K562 (cell line): ENCODE measurements around the gene KCNH3. TPM values are rescaled to one million over a fixed set of nuclear protein-coding genes. Genes with fewer than 3 reads are reported as not detected.

Source experiments
- ATAC-seq: fragments of 200-7000 bp; cut with Tn5 transposase; 3 replicates; pipeline ENCODE4 v1.9.1; 2020; ENCODE audit warnings: moderate library complexity
- BruUV-seq: library from RNA; stranded (reverse); fragments of 400-500 nt; replicated peaks from 2 replicates; lab custom pipeline; 2021; lab: Mats Ljungman, UMichigan
- CTCF ChIA-PET: fragments of 300-600 bp; formaldehyde crosslinking; extraction: SDS; loops from one replicate; lab custom pipeline; 2021; ENCODE audit warnings: low intra/inter-chr PET ratio; lab: Yijun Ruan, JAX
- POLR2A ChIA-PET: fragments of 300-600, 350-650 bp; sonication (Branson Sonifier 250); formaldehyde crosslinking; extraction: SDS; loops from one replicate; lab custom pipeline; 2021; ENCODE audit warnings: antibody characterized with exemption, inconsistent platforms; lab: Yijun Ruan, JAX
- DNase-seq, 4 experiments: peaks; one replicate each; pipeline versions ENCODE4 v3.0.0 to v3.0.0-alpha.2; 2011 to 2018; ENCODE audit warnings: low spot score in 3 of 4, mixed read lengths in 3 of 4; ENCODE audit errors: extremely low read depth in 1 of 4
- FAIRE-seq: peaks from 2 replicates; lab custom pipeline; 2011; peaks lifted over from hg19 to GRCh38; lab: Jason Lieb, UNC
- H2AFZ ChIP-seq: 2 replicates; pipeline ENCODE4 v1.6.0; 2011; ENCODE audit warnings: low read depth, low read length, control low read depth, inconsistent platforms
- H3K27ac ChIP-seq: fragments of 200-600 bp; 3 replicates; pipeline ENCODE4 v1.8.0; 2011; ENCODE audit warnings: low read depth, mild to moderate bottlenecking, control low read depth, inconsistent platforms, low read length, moderate library complexity, mixed read lengths; ENCODE audit errors: extremely low read depth
- H3K27me3 ChIP-seq, 2 experiments: fragments of 300-600 bp in 1 of 2; 2 replicates in 1 of 2; 3 replicates in 1 of 2; pipeline versions ENCODE4 v1.6.0 to v1.8.0; 2011; ENCODE audit warnings: inconsistent platforms in 2 of 2, low read length in 2 of 2, mild to moderate bottlenecking in 1 of 2, mixed read lengths in 1 of 2, moderate library complexity in 1 of 2; ENCODE audit not compliant: control insufficient read depth in 2 of 2, insufficient read depth in 2 of 2
- H3K36me3 ChIP-seq: fragments of 300-600 bp; 3 replicates; pipeline ENCODE4 v1.8.0; 2011; ENCODE audit warnings: mild to moderate bottlenecking, low read length, inconsistent platforms; ENCODE audit not compliant: control insufficient read depth, insufficient read depth
- H3K4me1 ChIP-seq, 2 experiments: fragments of 200-600 bp in 1 of 2; replicated peaks in 1 of 2; 2 replicates in 1 of 2; 3 replicates in 1 of 2; pipeline versions ENCODE4 v1.5.1 to v1.8.0; 2011; ENCODE audit warnings: inconsistent platforms in 2 of 2, low read length in 2 of 2, mild to moderate bottlenecking in 1 of 2, mixed read lengths in 1 of 2, moderate library complexity in 1 of 2; ENCODE audit not compliant: control insufficient read depth in 2 of 2, insufficient read depth in 2 of 2
- H3K4me2 ChIP-seq: 2 replicates; pipeline ENCODE4 v1.6.1; 2011; ENCODE audit warnings: low read length, control low read depth, inconsistent platforms, mixed read lengths; ENCODE audit not compliant: insufficient read depth
- H3K4me3 ChIP-seq: fragments of 200-600 bp; sonication (generic), shearing (Covaris generic); 2 replicates; pipeline ENCODE4 v1.5.1; 2016; ENCODE audit warnings: control low read depth, inconsistent platforms
- H3K79me2 ChIP-seq: fragments of 200-600 bp; 3 replicates; pipeline ENCODE4 v1.8.0; 2011; ENCODE audit warnings: low read length, inconsistent platforms; ENCODE audit not compliant: control insufficient read depth, insufficient read depth
- H3K9ac ChIP-seq, 2 experiments: 2 replicates each; pipeline versions ENCODE4 v1.6.0 to v1.6.1; 2011; ENCODE audit warnings: low read depth in 2 of 2, low read length in 2 of 2, control low read depth in 1 of 2, inconsistent platforms in 1 of 2, mild to moderate bottlenecking in 1 of 2, mixed read lengths in 1 of 2; ENCODE audit not compliant: insufficient read depth in 1 of 2
- H3K9me1 ChIP-seq: one replicate; pipeline ENCODE4 v1.6.0; 2011; ENCODE audit warnings: inconsistent platforms, mild to moderate bottlenecking, low read length, moderate library complexity; ENCODE audit not compliant: control insufficient read depth, insufficient read depth
- H3K9me3 ChIP-seq: replicated peaks from 2 replicates; pipeline ENCODE4 v1.5.1; 2011; ENCODE audit warnings: low read depth, low read length, inconsistent platforms; ENCODE audit not compliant: control insufficient read depth, insufficient read depth
- H4K20me1 ChIP-seq: replicated peaks from 2 replicates; pipeline ENCODE4 v1.6.1; 2011; ENCODE audit warnings: low read length, inconsistent platforms, mixed read lengths; ENCODE audit not compliant: control insufficient read depth, insufficient read depth
- FOXJ3 ChIP-seq: sonication (generic); formaldehyde crosslinking; IDR thresholded peaks from 2 replicates; pipeline ENCODE4 v1.4.0; 2020; ENCODE audit warnings: mild to moderate bottlenecking, missing genetic modification reagents
- ILF3 ChIP-seq: fragments of 450-650 bp; IDR thresholded peaks from 2 replicates; pipeline ENCODE4 v1.6.1; 2018; ENCODE audit warnings: antibody characterized with exemption, mild to moderate bottlenecking, moderate library complexity, borderline replicate concordance
- MXI1 ChIP-seq: IDR thresholded peaks from 2 replicates; pipeline ENCODE4 v1.6.1; 2011; ENCODE audit warnings: low read depth, mild to moderate bottlenecking, improper control_type of control experiment, low read length
- NFE2L1 ChIP-seq: fragments of 450-650 bp; IDR thresholded peaks from 2 replicates; pipeline ENCODE4 v1.6.1; 2016; ENCODE audit warnings: missing genetic modification characterization, low read depth, mild to moderate bottlenecking, missing compliant biosample characterization, moderate library complexity, borderline replicate concordance
- NR2F6 ChIP-seq: fragments of 450-650 bp; formaldehyde crosslinking; IDR thresholded peaks from 2 replicates; pipeline ENCODE4 v1.4.0; 2020; ENCODE audit warnings: mild to moderate bottlenecking
- POLR2A ChIP-seq: fragments of 450-650 bp; conservative IDR thresholded peaks from 2 replicates; pipeline ENCODE4 v1.6.1; 2016
- POLR2G ChIP-seq: fragments of 200-400 bp; formaldehyde crosslinking; IDR thresholded peaks from 2 replicates; pipeline ENCODE4 v1.6.1; 2017; ENCODE audit warnings: low read depth, mild to moderate bottlenecking, antibody characterized with exemption, low read length, moderate library complexity
- RBFOX2 ChIP-seq: fragments of 200-400 bp; formaldehyde crosslinking; IDR thresholded peaks from 2 replicates; pipeline ENCODE4 v1.6.1; 2017; ENCODE audit warnings: low read depth, mild to moderate bottlenecking, low read length, moderate library complexity
- RBM14 ChIP-seq: fragments of 200-400 bp; formaldehyde crosslinking; IDR thresholded peaks from 2 replicates; pipeline ENCODE4 v1.6.1; 2018; ENCODE audit warnings: low read depth, mild to moderate bottlenecking, low read length, moderate library complexity, borderline replicate concordance; ENCODE audit not compliant: insufficient read depth
- SUPT5H ChIP-seq: fragments of 450-650 bp; IDR thresholded peaks from 2 replicates; pipeline ENCODE4 v1.6.1; 2016
- ZNF717 ChIP-seq: fragments of 250-450 bp; sonication (Bioruptor Pico); IDR thresholded peaks from 2 replicates; pipeline ENCODE4 v1.5.0; 2021
- WGBS: fragments of 100-300 bp; shearing (Covaris generic); methylation state at CpG from one replicate; pipeline ENCODE4 v1.1.6; 2016; ENCODE audit warnings: low coverage, mixed read lengths; ENCODE audit not compliant: insufficient coverage; ENCODE audit errors: missing lambda C conversion rate; 5-methylcytosine and 5-hydroxymethylcytosine counted together
- in situ Hi-C: fragments of 300-500 bp; cut with MboI; formaldehyde crosslinking; loops from 4 replicates; pipeline ENCODE4 v1.15.0; 2018; ENCODE audit warnings: inconsistent platforms, mixed read lengths
- intact Hi-C: fragments of 100-400 bp; cut with micrococcal nuclease; formaldehyde crosslinking; loops from 2 replicates; pipeline ENCODE4 v1.14.2; 2022
- polyA plus RNA-seq, 8 experiments: library from polyadenylated mRNA; depleted of rRNA in 4 of 8; stranded (reverse) in 5 of 8; unstranded in 3 of 8; fragments of >200 nt; fragmentation: Nextera tagmentation in 2 of 8; fragmentation: Illumina TruSeq in 1 of 8; extraction: Ambion mirVana in 2 of 8; extraction: Trizol in 1 of 8; gene quantifications; 2 replicates each; pipeline versions ENCODE4 v1.2.1 to v1.2.3, GENCODE V29; 2011 to 2014; ENCODE audit warnings: inconsistent platforms in 1 of 8, missing spikeins in 1 of 8
- total RNA-seq, 7 experiments: library from RNA; depleted of rRNA in 6 of 7; stranded (reverse); fragments of >200 nt in 6 of 7; fragmentation: Illumina TruSeq in 2 of 7; extraction: Trizol in 2 of 7; gene quantifications; 2 replicates each; pipeline versions ENCODE4 v1.2.1 to v1.2.3, GENCODE V29; 2011 to 2021; ENCODE audit warnings: low replicate concordance in 1 of 7
- TF ChIP-seq, protein P1 (sequence below): fragments of 450-650 bp; conservative IDR thresholded peaks from 2 replicates; pipeline ENCODE4 v1.6.1; 2016; ENCODE audit warnings: missing genetic modification characterization, low read depth, mild to moderate bottlenecking, missing compliant biosample characterization, moderate library complexity
- TF ChIP-seq, protein P2 (sequence below), 3 experiments: fragments of 200-800 bp in 1 of 3; fragments of 250-450 bp in 1 of 3; fragments of 450-650 bp in 1 of 3; sonication (Bioruptor Pico) in 1 of 3; sonication (Bioruptor generic) in 1 of 3; formaldehyde crosslinking in 1 of 3; IDR thresholded peaks; 2 replicates each; pipeline versions ENCODE4 v1.6.1 to v1.8.0; 2016 to 2022; ENCODE audit warnings: mild to moderate bottlenecking in 2 of 3, missing genetic modification characterization in 2 of 3, missing compliant biosample characterization in 1 of 3, moderate library complexity in 1 of 3

The KCNH3 gene
- total and polyA plus RNA-seq, 9 of the 15 experiments (the other 6 are each of a cell fraction or from before 2014, with no cell fraction given) = 0.01 to 0.09 TPM; not detected in 7

DNA sequence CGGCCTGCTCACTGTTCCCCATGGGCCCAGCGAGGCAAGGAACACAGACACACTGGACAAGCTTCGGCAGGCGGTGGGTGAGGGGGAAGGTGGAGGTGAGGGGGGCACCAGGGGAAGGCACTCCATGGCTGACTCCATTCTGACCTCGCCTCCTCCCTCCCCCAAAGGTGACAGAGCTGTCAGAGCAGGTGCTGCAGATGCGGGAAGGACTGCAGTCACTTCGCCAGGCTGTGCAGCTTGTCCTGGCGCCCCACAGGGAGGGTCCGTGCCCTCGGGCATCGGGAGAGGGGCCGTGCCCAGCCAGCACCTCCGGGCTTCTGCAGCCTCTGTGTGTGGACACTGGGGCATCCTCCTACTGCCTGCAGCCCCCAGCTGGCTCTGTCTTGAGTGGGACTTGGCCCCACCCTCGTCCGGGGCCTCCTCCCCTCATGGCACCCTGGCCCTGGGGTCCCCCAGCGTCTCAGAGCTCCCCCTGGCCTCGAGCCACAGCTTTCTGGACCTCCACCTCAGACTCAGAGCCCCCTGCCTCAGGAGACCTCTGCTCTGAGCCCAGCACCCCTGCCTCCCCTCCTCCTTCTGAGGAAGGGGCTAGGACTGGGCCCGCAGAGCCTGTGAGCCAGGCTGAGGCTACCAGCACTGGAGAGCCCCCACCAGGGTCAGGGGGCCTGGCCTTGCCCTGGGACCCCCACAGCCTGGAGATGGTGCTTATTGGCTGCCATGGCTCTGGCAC lies 18.5 kb downstream of the KCNH3 start:
- intact Hi-C loops = no loop called here
- no peak for TF ChIP-seq ILF3
- TF ChIP-seq, protein P1, sequence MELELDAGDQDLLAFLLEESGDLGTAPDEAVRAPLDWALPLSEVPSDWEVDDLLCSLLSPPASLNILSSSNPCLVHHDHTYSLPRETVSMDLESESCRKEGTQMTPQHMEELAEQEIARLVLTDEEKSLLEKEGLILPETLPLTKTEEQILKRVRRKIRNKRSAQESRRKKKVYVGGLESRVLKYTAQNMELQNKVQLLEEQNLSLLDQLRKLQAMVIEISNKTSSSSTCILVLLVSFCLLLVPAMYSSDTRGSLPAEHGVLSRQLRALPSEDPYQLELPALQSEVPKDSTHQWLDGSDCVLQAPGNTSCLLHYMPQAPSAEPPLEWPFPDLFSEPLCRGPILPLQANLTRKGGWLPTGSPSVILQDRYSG (tag) = no peak
- TF ChIP-seq POLR2G = peak; percentile 52
- 0 out of 2 replicates have a peak, but pooled peaks have one; percentile 29 for TF ChIP-seq RBM14
- TF ChIP-seq SUPT5H = 0 out of 2 replicates have a peak, but pooled peaks have one; percentile 31
- peak; percentile 58 for TF ChIP-seq RBFOX2
- TF ChIP-seq, protein P2, sequence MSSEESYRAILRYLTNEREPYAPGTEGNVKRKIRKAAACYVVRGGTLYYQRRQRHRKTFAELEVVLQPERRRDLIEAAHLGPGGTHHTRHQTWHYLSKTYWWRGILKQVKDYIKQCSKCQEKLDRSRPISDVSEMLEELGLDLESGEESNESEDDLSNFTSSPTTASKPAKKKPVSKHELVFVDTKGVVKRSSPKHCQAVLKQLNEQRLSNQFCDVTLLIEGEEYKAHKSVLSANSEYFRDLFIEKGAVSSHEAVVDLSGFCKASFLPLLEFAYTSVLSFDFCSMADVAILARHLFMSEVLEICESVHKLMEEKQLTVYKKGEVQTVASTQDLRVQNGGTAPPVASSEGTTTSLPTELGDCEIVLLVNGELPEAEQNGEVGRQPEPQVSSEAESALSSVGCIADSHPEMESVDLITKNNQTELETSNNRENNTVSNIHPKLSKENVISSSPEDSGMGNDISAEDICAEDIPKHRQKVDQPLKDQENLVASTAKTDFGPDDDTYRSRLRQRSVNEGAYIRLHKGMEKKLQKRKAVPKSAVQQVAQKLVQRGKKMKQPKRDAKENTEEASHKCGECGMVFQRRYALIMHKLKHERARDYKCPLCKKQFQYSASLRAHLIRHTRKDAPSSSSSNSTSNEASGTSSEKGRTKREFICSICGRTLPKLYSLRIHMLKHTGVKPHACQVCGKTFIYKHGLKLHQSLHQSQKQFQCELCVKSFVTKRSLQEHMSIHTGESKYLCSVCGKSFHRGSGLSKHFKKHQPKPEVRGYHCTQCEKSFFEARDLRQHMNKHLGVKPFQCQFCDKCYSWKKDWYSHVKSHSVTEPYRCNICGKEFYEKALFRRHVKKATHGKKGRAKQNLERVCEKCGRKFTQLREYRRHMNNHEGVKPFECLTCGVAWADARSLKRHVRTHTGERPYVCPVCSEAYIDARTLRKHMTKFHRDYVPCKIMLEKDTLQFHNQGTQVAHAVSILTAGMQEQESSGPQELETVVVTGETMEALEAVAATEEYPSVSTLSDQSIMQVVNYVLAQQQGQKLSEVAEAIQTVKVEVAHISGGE (CRISPR knock-in tag; IDR thresholded peaks at IDR 0.05) = no peak
- TF ChIP-seq ZNF717 (CRISPR knock-in tag) = no peak
- TF ChIP-seq MXI1 = no peak
- peak; percentile 50; the same call in 1 of the 2 replicates for TF ChIP-seq POLR2A
- no peak for TF ChIP-seq FOXJ3
- TF ChIP-seq NR2F6 (CRISPR knock-in tag) = no peak
- TF ChIP-seq NFE2L1 (tag) = no peak
- WGBS = 89% methylated on average over 10 of the region's 18 CpGs
- peaks cover 0 to 20% of the 10 kb centered on the region in 2 experiments; a peak in 2 of 5 replicates for H3K4me1 ChIP-seq
- peaks cover 0 to 8% of the 10 kb centered on the region in 2 experiments; a peak in 2 of 5 replicates for H3K27me3 ChIP-seq
- no peaks in the 10 kb centered on the region for H3K79me2 ChIP-seq
- 0 out of 2 replicates have a peak, but pooled peaks cover 3% of the 10 kb centered on the region for H4K20me1 ChIP-seq
- no peak overlapping the region for H3K4me3 ChIP-seq
- H3K9me1 ChIP-seq = no peaks in the 10 kb centered on the region
- peaks cover 55% of the 10 kb centered on the region; the same call in 2 of the 3 replicates for H3K36me3 ChIP-seq
- CTCF ChIA-PET = no interaction called here
- in situ Hi-C loops = no loop called here
- H3K9me3 ChIP-seq = no peaks in the 10 kb centered on the region
- no peak overlapping the region for H2AFZ ChIP-seq
- BruUV-seq = no TSS peak
- DNase-seq = no peak
- no peak overlapping the region for H3K4me2 ChIP-seq
- H3K27ac ChIP-seq = no peak overlapping the region
- H3K9ac ChIP-seq = peak overlapping the region in 1 of 2 experiments; percentile 65; a peak in 2 of 4 replicates
- POLR2A ChIA-PET = interaction anchor here (0.6 to 1.7 kb wide), 7 partner anchors 10 to 147 kb away, joined by 3 to 8 read pairs (median 3); partner anchors contain the start of gene MCRS1
- FAIRE-seq = no peak
- no peak; the same call in 2 of the 3 replicates for ATAC-seq
